PC-9 (cell line): Measurements from ENCODE around the gene EGFLAM. TPM values are rescaled to one million over a fixed set of nuclear protein-coding genes. Genes with fewer than 3 reads are reported as not detected.

ENCODE experiments used
- BruUV-seq: library from RNA; stranded (reverse); fragments of 400-500 nt; replicated peaks from 2 replicates; lab custom pipeline; 2021; lab: Mats Ljungman, UMichigan
- CTCF ChIA-PET: fragments of 300-600 bp; sonication (Branson Sonifier 250); formaldehyde crosslinking; loops from one replicate; lab custom pipeline; 2022; ENCODE audit warnings: antibody characterized with exemption; lab: Charles Lee
- POLR2A ChIA-PET: fragments of 300-600 bp; sonication (Branson Sonifier 250); formaldehyde crosslinking; loops from one replicate; lab custom pipeline; 2022; ENCODE audit warnings: antibody characterized with exemption; ENCODE audit not compliant: unreplicated experiment; lab: Charles Lee
- DNase-seq, 2 experiments: peaks; one replicate each; pipeline versions ENCODE4 v3.0.0 to v3.0.0-alpha.2; 2015 to 2022; ENCODE audit warnings: mixed read lengths in 1 of 2
- H2AFZ ChIP-seq: fragments of 200-600 bp; sonication (generic); 2 replicates; pipeline ENCODE4 v1.8.1; 2017; ENCODE audit warnings: antibody characterized with exemption
- H3F3A ChIP-seq: fragments of 200-600 bp; sonication (generic); 2 replicates; pipeline ENCODE4 v1.8.1; 2017; ENCODE audit warnings: antibody characterized with exemption, mild to moderate bottlenecking, low read depth; ENCODE audit not compliant: insufficient read depth
- H3K27ac ChIP-seq: fragments of 200-600 bp; sonication (generic); 2 replicates; pipeline ENCODE4 v1.6.1; 2016; ENCODE audit warnings: mixed run types
- H3K27me3 ChIP-seq: fragments of 200-600 bp; sonication (generic); 2 replicates; pipeline ENCODE4 v1.6.1; 2016; ENCODE audit warnings: low read depth, mixed run types; ENCODE audit not compliant: insufficient read depth
- H3K36me3 ChIP-seq: fragments of 200-600 bp; sonication (generic); 2 replicates; pipeline ENCODE4 v1.6.1; 2016; ENCODE audit warnings: low read depth, mixed run types
- H3K4me1 ChIP-seq: fragments of 200-600 bp; sonication (generic); replicated peaks from 2 replicates; pipeline ENCODE4 v1.6.1; 2016; ENCODE audit warnings: mixed run types; ENCODE audit not compliant: insufficient read depth
- H3K4me2 ChIP-seq: fragments of 200-600 bp; sonication (generic); 2 replicates; pipeline ENCODE4 v1.6.1; 2017; ENCODE audit warnings: mixed run types
- H3K4me3 ChIP-seq: fragments of 200-600 bp; sonication (generic); 2 replicates; pipeline ENCODE4 v1.6.1; 2016; ENCODE audit warnings: mixed run types
- H3K79me2 ChIP-seq: fragments of 200-600 bp; sonication (generic); 2 replicates; pipeline ENCODE4 v1.6.1; 2017; ENCODE audit warnings: low read depth, mixed run types
- H3K9me2 ChIP-seq: fragments of 200-600 bp; sonication (generic); 2 replicates; pipeline ENCODE4 v1.8.1; 2017; ENCODE audit warnings: mild to moderate bottlenecking; ENCODE audit not compliant: insufficient read depth
- H3K9me3 ChIP-seq: fragments of 200-600 bp; sonication (generic); 2 replicates; pipeline ENCODE4 v1.8.1; 2016; ENCODE audit warnings: low read depth; ENCODE audit not compliant: insufficient read depth
- H4K20me1 ChIP-seq: fragments of 200-600 bp; sonication (generic); 2 replicates; pipeline ENCODE4 v1.8.1; 2017; ENCODE audit not compliant: insufficient read depth
- CTCF ChIP-seq: fragments of 200-600 bp; sonication (generic); conservative IDR thresholded peaks from 2 replicates; pipeline ENCODE4 v1.6.1; 2017; ENCODE audit warnings: mixed run types, antibody characterized with exemption, mild to moderate bottlenecking, moderate library complexity
- EZH2 ChIP-seq: fragments of 200-600 bp; sonication (generic); IDR thresholded peaks from 2 replicates; pipeline ENCODE4 v1.8.0; 2017; ENCODE audit warnings: antibody characterized with exemption, low read depth
- intact Hi-C: fragments of 100-400 bp; cut with micrococcal nuclease; formaldehyde crosslinking; loops from one replicate; pipeline ENCODE4 v1.10.0; 2022; ENCODE audit not compliant: unreplicated experiment
- total RNA-seq: library from RNA; stranded (reverse); gene quantifications from 2 replicates; pipeline ENCODE4 v1.2.3, GENCODE V29; 2021

EGFLAM gene
- total RNA-seq, 1 experiment from 2014 or later = not detected

GRCh38 chr5:38478878-38479277, 220.5 kb downstream of the EGFLAM start:
- H3K9me2 ChIP-seq = 0 out of 2 replicates have a peak, but pooled peaks cover 3% of the 10 kb centered on the region
- ChIA-PET POLR2A (no interaction called here), CTCF (no interaction called here)
- H3K27me3 ChIP-seq = no peaks in the 10 kb centered on the region
- H3F3A ChIP-seq = no peaks in the 10 kb centered on the region
- H2AFZ ChIP-seq = no peak overlapping the region
- no peaks in the 10 kb centered on the region for H3K9me3 ChIP-seq
- no peaks in the 10 kb centered on the region for H4K20me1 ChIP-seq
- DNase-seq = no peak
- intact Hi-C loops = no loop called here
- no peak overlapping the region for H3K4me3 ChIP-seq
- no peak overlapping the region for H3K4me2 ChIP-seq
- no peaks in the 10 kb centered on the region for H3K4me1 ChIP-seq
- no peak for TF ChIP-seq CTCF
- no peak for TF ChIP-seq EZH2
- no peak overlapping the region for H3K27ac ChIP-seq
- no TSS peak for BruUV-seq
- H3K79me2 ChIP-seq = no peaks in the 10 kb centered on the region
- H3K36me3 ChIP-seq = no peaks in the 10 kb centered on the region

- Histone ChIP-seq H3F3A (no peaks in the 10 kb centered on the region), H3K79me2 (no peaks in the 10 kb centered on the region), H3K27ac (no peak overlapping the region), H3K9me3 (no peaks in the 10 kb centered on the region), H3K4me2 (no peak overlapping the region), H2AFZ (no peak overlapping the region), H3K9me2 (0 out of 2 replicates have a peak, but pooled peaks cover 3% of the 10 kb centered on the region), H3K27me3 (no peaks in the 10 kb centered on the region), H4K20me1 (no peaks in the 10 kb centered on the region), H3K4me3 (no peak overlapping the region), H3K4me1 (no peaks in the 10 kb centered on the region), H3K36me3 (no peaks in the 10 kb centered on the region)
- TF ChIP-seq CTCF = no peak
- TF ChIP-seq EZH2 = no peak
- POLR2A ChIA-PET = no interaction called here
- intact Hi-C loops = no loop called here
- BruUV-seq = no TSS peak
- DNase-seq = no peak
- CTCF ChIA-PET = no interaction called here
These were observed 221.1 kb downstream of the EGFLAM start for GRCh38 chr5:38479315-38479904.

- H3F3A ChIP-seq = no peaks in the 10 kb centered on the region
- no peak for DNase-seq
- TF ChIP-seq EZH2 (no peak), CTCF (no peak)
- no peaks in the 10 kb centered on the region for H4K20me1 ChIP-seq
- no peaks in the 10 kb centered on the region for H3K4me1 ChIP-seq
- no peaks in the 10 kb centered on the region for H3K79me2 ChIP-seq
- no TSS peak for BruUV-seq
- H3K36me3 ChIP-seq = no peaks in the 10 kb centered on the region
- ChIA-PET CTCF (interaction anchor here (0.7 to 1.6 kb wide), 2 partner anchors 16 to 64 kb away, joined by 3 read pairs; no protein-coding TSS in a partner anchor), POLR2A (no interaction called here)
- H2AFZ ChIP-seq = no peak overlapping the region
- H3K9me2 ChIP-seq = no peaks in the 10 kb centered on the region
- intact Hi-C loops = no loop called here
- no peak overlapping the region for H3K4me3 ChIP-seq
- no peaks in the 10 kb centered on the region for H3K9me3 ChIP-seq
- H3K27ac ChIP-seq = no peak overlapping the region
- H3K27me3 ChIP-seq = no peaks in the 10 kb centered on the region
- no peak overlapping the region for H3K4me2 ChIP-seq
These were observed 225.5 kb downstream of the EGFLAM start for GRCh38 chr5:38483805-38484398.
